DMS153 treated with DMSO at 0.1 percent for 48 hours (cell line): ENCODE results near the gene OLFM1.
A peak's percentile ranks its signal among the peaks of the same experiment; 100 is the strongest.

Experiments used
- DNase-seq: peaks from one replicate; lab custom pipeline; 2025; ENCODE audit not compliant: unreplicated experiment; lab: John Stamatoyannopoulos, UW

Gene OLFM1

DNA sequence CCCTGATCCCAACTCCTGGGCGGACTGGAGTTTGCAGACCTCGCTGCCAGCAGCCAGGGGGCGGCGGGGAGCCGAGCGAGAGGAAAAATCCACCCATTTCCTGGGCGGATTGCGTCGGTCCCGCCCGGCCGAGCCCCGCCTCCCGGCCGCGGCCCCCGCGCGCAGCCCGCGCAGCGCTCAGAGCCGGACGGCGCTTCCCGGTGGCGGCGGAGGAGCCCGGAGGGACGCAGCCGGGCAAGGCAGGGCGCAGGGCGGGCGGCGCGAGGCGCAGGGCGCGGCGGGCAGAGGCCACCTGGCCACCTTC is at the start of gene OLFM1:
Gene OLFM1 (plus strand): TSS at position 180 of the 304 bp plus-strand sequence. CDS start 322 bp downstream, outside the sequence.
- DNase-seq, result peak; percentile 54

DNA sequence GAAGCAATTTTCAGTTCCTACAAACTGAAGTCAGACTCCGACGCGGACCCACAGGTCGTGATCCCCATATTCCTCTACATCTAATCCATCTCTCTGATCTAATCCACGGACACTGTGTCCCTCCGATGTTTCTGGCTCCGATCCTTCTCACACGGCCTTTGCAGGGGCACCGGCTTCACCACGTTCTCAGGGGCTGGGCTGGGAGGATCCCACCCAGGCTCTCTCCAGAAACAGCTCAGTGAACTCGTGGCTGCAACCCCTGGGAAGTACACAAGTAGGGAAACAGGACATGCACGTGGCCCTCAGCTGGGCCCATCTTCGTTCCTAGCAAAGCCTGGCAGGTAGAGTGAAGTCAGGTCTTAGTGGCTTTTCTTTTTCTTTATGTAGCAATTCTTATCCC is 49.1 kb upstream of the OLFM1 start:
- no peak for DNase-seq

- DNase-seq, result no peak
These were observed 48.6 kb upstream of the OLFM1 start for GRCh38 chr9:135038826-135039225.

- no peak for DNase-seq
These were observed 48.1 kb upstream of the OLFM1 start for GRCh38 chr9:135039266-135039870.

GRCh38 chr9:135039916-135040645 is 47.4 kb upstream of the OLFM1 start:
- DNase-seq, result no peak

DNA sequence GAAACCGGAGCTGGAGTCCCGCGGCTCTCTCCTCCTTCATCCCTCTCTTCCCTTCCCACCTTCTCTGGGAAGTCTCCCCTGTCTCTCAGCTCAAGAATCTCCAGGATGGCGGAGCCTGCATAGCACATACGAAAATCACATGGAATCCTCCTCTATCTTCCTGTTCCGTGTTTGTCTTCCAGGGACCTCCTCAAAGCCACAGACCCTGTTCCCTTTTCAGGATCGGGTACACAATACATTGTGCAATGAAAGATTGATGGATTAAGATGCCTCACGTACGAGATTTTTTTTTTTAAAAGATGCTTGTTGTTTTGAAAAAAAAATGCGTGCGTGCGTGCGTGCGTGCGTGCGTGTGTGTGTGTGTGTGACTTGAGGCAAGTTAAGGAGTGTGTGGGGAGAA is 46.6 kb upstream of the OLFM1 start:
- DNase-seq, result no peak

- no peak for DNase-seq
These were observed 44.1 kb upstream of the OLFM1 start for GRCh38 chr9:135043345-135043744.

DNA sequence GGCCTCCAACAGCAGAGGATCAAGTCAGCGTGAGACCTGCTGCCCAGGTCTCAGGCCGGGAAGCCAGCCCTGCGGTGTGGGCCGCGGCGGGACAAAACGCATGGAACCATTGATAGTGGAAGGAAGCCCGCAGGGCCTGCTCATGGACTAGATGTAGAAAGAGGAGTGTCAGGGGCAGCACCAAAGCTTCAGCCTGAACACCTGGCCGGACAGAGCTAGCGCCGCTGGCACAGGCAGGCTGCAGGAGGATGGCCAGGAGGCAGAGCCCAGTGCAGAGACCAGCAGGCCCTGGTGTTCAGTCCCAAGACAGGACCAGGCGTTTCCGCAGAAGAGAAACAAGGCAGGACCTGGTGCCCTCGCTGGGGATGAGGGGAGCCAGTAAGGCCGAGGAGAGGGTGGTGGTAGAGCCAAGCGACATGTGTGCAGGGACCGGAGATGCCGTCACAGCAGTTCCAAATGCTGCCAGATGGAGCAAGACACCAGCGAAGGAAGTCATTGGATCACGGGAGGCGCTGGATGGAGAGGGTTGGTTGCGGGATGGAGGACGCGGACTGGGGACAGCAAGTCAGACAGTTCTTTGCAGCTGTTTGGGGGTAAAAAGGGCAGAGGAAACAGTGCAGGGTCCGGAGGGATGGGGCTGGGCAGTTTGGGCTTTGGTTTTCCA is 42.1 kb upstream of the OLFM1 start:
- DNase-seq, result no peak

GRCh38 chr9:135045928-135046738 is 41.3 kb upstream of the OLFM1 start:
- DNase-seq, result no peak

GRCh38 chr9:135046739-135047350 is 40.6 kb upstream of the OLFM1 start:
- DNase-seq, result no peak

DNA sequence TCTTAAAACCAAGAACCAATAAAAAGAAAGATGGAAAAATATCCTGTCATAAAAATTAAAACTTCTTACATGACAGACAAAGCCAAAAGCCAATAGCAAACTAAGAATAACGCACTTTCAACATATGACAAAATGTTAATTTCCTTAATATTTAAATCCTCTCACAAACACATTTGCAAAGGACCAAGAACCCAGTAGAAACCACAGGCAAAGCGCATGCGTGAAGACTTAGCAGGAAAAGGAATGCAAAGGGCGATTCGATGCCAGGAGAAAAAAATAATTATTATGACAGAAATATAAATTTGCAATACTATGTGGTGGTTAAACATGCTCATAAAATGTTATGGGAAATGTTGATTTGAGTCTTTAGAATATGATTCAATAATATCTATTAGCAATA is 39.9 kb upstream of the OLFM1 start:
- no peak for DNase-seq

DNA sequence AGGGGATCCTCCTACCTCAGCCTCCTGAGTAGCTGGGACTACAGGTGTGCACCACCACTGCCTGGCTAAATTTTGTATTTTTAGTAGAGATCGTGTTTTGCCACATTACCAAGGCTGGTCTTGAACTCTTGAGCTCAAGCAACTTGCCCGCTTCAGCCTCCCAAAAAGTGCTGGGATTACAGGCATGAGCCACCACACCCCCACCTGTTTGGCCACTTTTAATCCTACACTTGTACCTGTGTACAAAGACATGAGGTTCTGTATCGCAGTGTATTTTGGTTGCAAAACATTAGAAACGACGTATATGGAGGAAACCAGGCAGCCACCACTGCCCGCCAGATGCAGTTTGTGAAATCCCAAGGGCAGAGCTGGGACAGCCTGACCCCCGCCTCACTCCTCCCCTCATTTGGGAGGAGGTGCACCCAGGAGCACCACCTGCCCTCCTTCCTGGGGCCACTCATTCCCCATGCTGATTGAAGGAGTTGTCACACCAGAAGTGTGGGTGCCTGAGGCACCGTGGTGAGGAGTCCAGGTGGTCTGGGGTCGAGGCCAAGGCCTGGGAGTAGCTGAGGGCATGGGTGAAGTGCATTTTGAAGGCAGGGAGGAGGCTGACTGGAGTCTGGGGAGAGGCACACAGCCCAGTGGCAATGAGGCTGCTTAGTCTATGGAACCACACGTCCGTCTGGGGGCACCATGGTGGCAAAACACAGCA is 39.3 kb upstream of the OLFM1 start:
- no peak for DNase-seq

- no peak for DNase-seq
These were observed 38.6 kb upstream of the OLFM1 start for GRCh38 chr9:135048758-135049444.

GRCh38 chr9:135049460-135049859 is 38.0 kb upstream of the OLFM1 start:
- no peak for DNase-seq

- DNase-seq, result no peak
These were observed 37.1 kb upstream of the OLFM1 start for GRCh38 chr9:135050072-135050990.

DNA sequence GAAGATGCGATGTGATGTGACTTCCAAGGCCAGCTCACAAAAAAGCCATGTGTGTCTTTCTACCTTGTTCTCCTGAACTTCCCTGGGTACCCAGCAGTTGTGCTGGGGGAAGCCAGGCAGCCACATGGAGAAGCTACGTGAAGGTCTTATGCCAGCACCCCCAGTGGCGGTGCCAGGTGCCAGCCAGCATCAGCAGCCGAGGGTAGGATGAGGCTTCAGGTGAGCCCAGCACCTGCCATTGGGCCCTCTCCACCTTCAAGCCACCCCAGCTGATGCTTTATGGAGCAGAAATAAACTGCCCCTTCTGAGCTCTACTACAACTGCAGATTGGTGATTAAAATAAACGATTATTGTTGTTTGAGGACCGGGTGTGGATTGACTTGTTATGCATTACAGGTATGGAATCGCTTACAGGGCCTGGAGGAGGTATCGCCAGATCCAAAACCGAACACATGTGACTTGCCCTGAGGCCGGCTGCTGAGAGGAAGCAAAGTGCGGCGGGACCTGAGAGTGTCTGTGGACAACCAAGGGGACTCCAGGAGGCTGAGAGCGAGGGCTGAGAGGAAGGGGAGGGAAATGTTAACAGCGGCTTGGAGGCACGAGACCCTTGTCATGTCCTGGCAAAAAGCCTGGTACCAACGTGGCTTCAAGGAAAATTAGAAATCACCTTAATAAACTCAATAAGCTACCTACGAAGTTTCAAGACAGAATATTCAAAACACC is 36.0 kb upstream of the OLFM1 start:
- DNase-seq, result no peak

GRCh38 chr9:135053133-135053532 is 34.3 kb upstream of the OLFM1 start:
- no peak for DNase-seq

DNA sequence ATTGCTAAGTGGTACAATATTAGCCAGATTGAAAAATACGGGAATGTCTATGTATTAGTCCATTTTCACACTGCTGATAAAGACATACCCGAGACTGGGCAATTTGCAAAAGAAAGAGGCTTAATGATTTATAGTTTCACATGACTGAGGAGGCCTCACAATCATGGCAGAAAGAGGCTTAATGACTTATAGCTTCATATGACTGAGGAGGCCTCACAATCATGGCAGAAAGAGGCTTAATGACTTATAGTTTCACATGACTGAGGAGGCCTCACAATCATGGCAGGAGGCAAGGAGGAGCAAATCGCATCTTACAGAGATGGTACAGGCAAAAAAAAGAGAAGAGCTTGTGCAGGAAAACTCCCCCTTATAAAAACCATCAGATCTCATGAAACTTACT is 32.3 kb upstream of the OLFM1 start:
- no peak for DNase-seq
